ENCODE data around the gene PTP4A2. TPM values are rescaled to one million over a fixed set of nuclear protein-coding genes. Genes with fewer than 3 reads are reported as not detected.

PTP4A2 gene
- total RNA-seq, 4 donors from 2014 or later = 127 to 184 (median 159) TPM

GRCh38 chr1:31939484-31940329, 1.5 kb upstream of the PTP4A2 start:
- Histone ChIP-seq H3K9me3 (no peaks in the 10 kb centered on the region), H3K27ac (peak overlapping the region in 3 of 4 donors; percentile 91 to 98 (median 98)), H3K27me3 (no peaks in the 10 kb centered on the region), H3K36me3 (no peaks in the 10 kb centered on the region), H3K4me3 (no peak overlapping the region), H3K4me1 (peaks cover 0 to 53% (median 44%) of the 10 kb centered on the region in 4 donors)
- WGBS, 2 donors = 82 to 86% methylated on average over 11 to 16 of the region's 16 CpGs
- peak in 1 of 2 donors; percentile 48 for DNase-seq (ENCODE audit: low spot score in 2 of 2)
- TF ChIP-seq CTCF (IDR thresholded peaks at IDR 0.05) (peak in 2 of 5 experiments; percentile 24 to 29), POLR2A (IDR thresholded peaks at IDR 0.05) (no peak)

GRCh38 chr1:31937300-31938183, 626 bp downstream of the PTP4A2 start:
- 1 to 2% methylated on average over 22 to 35 of the region's 78 CpGs for WGBS, 2 donors
- Histone ChIP-seq H3K4me3 (peak overlapping the region; percentile 54 to 90 (median 76)), H3K27ac (peak overlapping the region; percentile 85 to 98 (median 98)), H3K9me3 (no peaks in the 10 kb centered on the region), H3K4me1 (peaks cover 0 to 65% (median 51%) of the 10 kb centered on the region in 4 donors), H3K27me3 (no peaks in the 10 kb centered on the region), H3K36me3 (no peaks in the 10 kb centered on the region)
- TF ChIP-seq EP300 (IDR thresholded peaks at IDR 0.05) (no peak), CTCF (IDR thresholded peaks at IDR 0.05) (no peak), POLR2A (IDR thresholded peaks at IDR 0.05) (no peak)
- DNase-seq (ENCODE audit: low spot score in 2 of 2) = peak; percentile 51 to 61

- WGBS, 2 donors = 1 to 5% methylated on average over 2 of the region's 2 CpGs
- Histone ChIP-seq H3K27ac (peak overlapping the region; percentile 85 to 98 (median 98)), H3K9me3 (no peaks in the 10 kb centered on the region), H3K36me3 (no peaks in the 10 kb centered on the region), H3K27me3 (no peaks in the 10 kb centered on the region), H3K4me3 (peak overlapping the region; percentile 54 to 90 (median 76)), H3K4me1 (peaks cover 0 to 71% (median 57%) of the 10 kb centered on the region in 4 donors)
- DNase-seq (ENCODE audit: low spot score in 2 of 2) = no peak
- no peak for TF ChIP-seq EP300 (IDR thresholded peaks at IDR 0.05)
- no peak for TF ChIP-seq POLR2A (IDR thresholded peaks at IDR 0.05)
Observed at GRCh38 chr1:31936981-31937299, 1.2 kb downstream of the PTP4A2 start.

- Histone ChIP-seq H3K36me3 (no peaks in the 10 kb centered on the region), H3K9me3 (no peaks in the 10 kb centered on the region), H3K27ac (peak overlapping the region in 3 of 4 donors; percentile 98), H3K4me3 (peak overlapping the region; percentile 54 to 90 (median 76)), H3K4me1 (peaks cover 0 to 76% (median 62%) of the 10 kb centered on the region in 4 donors), H3K27me3 (no peaks in the 10 kb centered on the region)
- TF ChIP-seq CTCF (IDR thresholded peaks at IDR 0.05) = no peak
- no peak for TF ChIP-seq POLR2A (IDR thresholded peaks at IDR 0.05)
- TF ChIP-seq EP300 (IDR thresholded peaks at IDR 0.05) = no peak
- DNase-seq (ENCODE audit: low spot score in 2 of 2) = no peak
- WGBS, 2 donors = 61 to 65% methylated on average over 8 of the region's 8 CpGs
Observed at GRCh38 chr1:31936278-31936980, 1.7 kb downstream of the PTP4A2 start.

Measured in tibial nerve (tissue), 4 donors.